K562 (cell line): ENCODE data around the gene EFCAB8. TPM values are rescaled to one million over a fixed set of nuclear protein-coding genes. Genes with fewer than 3 reads are reported as not detected.

ENCODE experiments used
- ATAC-seq: fragments of 200-7000 bp; cut with Tn5 transposase; 3 replicates; pipeline ENCODE4 v1.9.1; 2020; ENCODE audit warnings: moderate library complexity
- BruUV-seq: library from RNA; stranded (reverse); fragments of 400-500 nt; replicated peaks from 2 replicates; lab custom pipeline; 2021; lab: Mats Ljungman, UMichigan
- CTCF ChIA-PET: fragments of 300-600 bp; formaldehyde crosslinking; extraction: SDS; loops from one replicate; lab custom pipeline; 2021; ENCODE audit warnings: low intra/inter-chr PET ratio; lab: Yijun Ruan, JAX
- POLR2A ChIA-PET: fragments of 300-600, 350-650 bp; sonication (Branson Sonifier 250); formaldehyde crosslinking; extraction: SDS; loops from one replicate; lab custom pipeline; 2021; ENCODE audit warnings: antibody characterized with exemption, inconsistent platforms; lab: Yijun Ruan, JAX
- DNase-seq, 4 experiments: peaks; one replicate each; pipeline versions ENCODE4 v3.0.0 to v3.0.0-alpha.2; 2011 to 2018; ENCODE audit warnings: low spot score in 3 of 4, mixed read lengths in 3 of 4; ENCODE audit errors: extremely low read depth in 1 of 4
- FAIRE-seq: peaks from 2 replicates; lab custom pipeline; 2011; peaks lifted over from hg19 to GRCh38; lab: Jason Lieb, UNC
- H2AFZ ChIP-seq: 2 replicates; pipeline ENCODE4 v1.6.0; 2011; ENCODE audit warnings: low read depth, low read length, control low read depth, inconsistent platforms
- H3K27ac ChIP-seq: fragments of 200-600 bp; 3 replicates; pipeline ENCODE4 v1.8.0; 2011; ENCODE audit warnings: low read depth, mild to moderate bottlenecking, control low read depth, inconsistent platforms, low read length, moderate library complexity, mixed read lengths; ENCODE audit errors: extremely low read depth
- H3K27me3 ChIP-seq, 2 experiments: fragments of 300-600 bp in 1 of 2; 2 replicates in 1 of 2; 3 replicates in 1 of 2; pipeline versions ENCODE4 v1.6.0 to v1.8.0; 2011; ENCODE audit warnings: inconsistent platforms in 2 of 2, low read length in 2 of 2, mild to moderate bottlenecking in 1 of 2, mixed read lengths in 1 of 2, moderate library complexity in 1 of 2; ENCODE audit not compliant: control insufficient read depth in 2 of 2, insufficient read depth in 2 of 2
- H3K36me3 ChIP-seq: fragments of 300-600 bp; 3 replicates; pipeline ENCODE4 v1.8.0; 2011; ENCODE audit warnings: mild to moderate bottlenecking, low read length, inconsistent platforms; ENCODE audit not compliant: control insufficient read depth, insufficient read depth
- H3K4me1 ChIP-seq, 2 experiments: fragments of 200-600 bp in 1 of 2; replicated peaks in 1 of 2; 2 replicates in 1 of 2; 3 replicates in 1 of 2; pipeline versions ENCODE4 v1.5.1 to v1.8.0; 2011; ENCODE audit warnings: inconsistent platforms in 2 of 2, low read length in 2 of 2, mild to moderate bottlenecking in 1 of 2, mixed read lengths in 1 of 2, moderate library complexity in 1 of 2; ENCODE audit not compliant: control insufficient read depth in 2 of 2, insufficient read depth in 2 of 2
- H3K4me2 ChIP-seq: 2 replicates; pipeline ENCODE4 v1.6.1; 2011; ENCODE audit warnings: low read length, control low read depth, inconsistent platforms, mixed read lengths; ENCODE audit not compliant: insufficient read depth
- H3K4me3 ChIP-seq: fragments of 200-600 bp; sonication (generic), shearing (Covaris generic); 2 replicates; pipeline ENCODE4 v1.5.1; 2016; ENCODE audit warnings: control low read depth, inconsistent platforms
- H3K79me2 ChIP-seq: fragments of 200-600 bp; 3 replicates; pipeline ENCODE4 v1.8.0; 2011; ENCODE audit warnings: low read length, inconsistent platforms; ENCODE audit not compliant: control insufficient read depth, insufficient read depth
- H3K9ac ChIP-seq, 2 experiments: 2 replicates each; pipeline versions ENCODE4 v1.6.0 to v1.6.1; 2011; ENCODE audit warnings: low read depth in 2 of 2, low read length in 2 of 2, control low read depth in 1 of 2, inconsistent platforms in 1 of 2, mild to moderate bottlenecking in 1 of 2, mixed read lengths in 1 of 2; ENCODE audit not compliant: insufficient read depth in 1 of 2
- H3K9me1 ChIP-seq: one replicate; pipeline ENCODE4 v1.6.0; 2011; ENCODE audit warnings: inconsistent platforms, mild to moderate bottlenecking, low read length, moderate library complexity; ENCODE audit not compliant: control insufficient read depth, insufficient read depth
- H3K9me3 ChIP-seq: replicated peaks from 2 replicates; pipeline ENCODE4 v1.5.1; 2011; ENCODE audit warnings: low read depth, low read length, inconsistent platforms; ENCODE audit not compliant: control insufficient read depth, insufficient read depth
- H4K20me1 ChIP-seq: replicated peaks from 2 replicates; pipeline ENCODE4 v1.6.1; 2011; ENCODE audit warnings: low read length, inconsistent platforms, mixed read lengths; ENCODE audit not compliant: control insufficient read depth, insufficient read depth
- BRF2 ChIP-seq: IDR thresholded peaks from 3 replicates; pipeline ENCODE4 v1.6.1; 2011; ENCODE audit warnings: borderline replicate concordance, mild to moderate bottlenecking; ENCODE audit not compliant: insufficient read length, insufficient read depth
- FOS ChIP-seq: IDR thresholded peaks from 3 replicates; pipeline ENCODE4 v1.6.1; 2011; ENCODE audit not compliant: insufficient read length; ENCODE audit errors: extremely low read depth
- HEY1 ChIP-seq: fragments of 250-450 bp; sonication (Bioruptor Pico); IDR thresholded peaks from 2 replicates; pipeline ENCODE4 v1.5.0; 2020; ENCODE audit warnings: mild to moderate bottlenecking, moderate library complexity, borderline replicate concordance
- POLR2AphosphoS5 ChIP-seq: IDR thresholded peaks from 2 replicates; pipeline ENCODE4 v1.6.1; 2011; ENCODE audit warnings: mild to moderate bottlenecking, low read depth, low read length, moderate library complexity; ENCODE audit not compliant: control insufficient read depth, insufficient read depth
- SMARCA4 ChIP-seq: fragments of 450-650 bp; IDR thresholded peaks from 2 replicates; pipeline ENCODE4 v1.6.1; 2016
- WGBS: fragments of 100-300 bp; shearing (Covaris generic); methylation state at CpG from one replicate; pipeline ENCODE4 v1.1.6; 2016; ENCODE audit warnings: low coverage, mixed read lengths; ENCODE audit not compliant: insufficient coverage; ENCODE audit errors: missing lambda C conversion rate; 5-methylcytosine and 5-hydroxymethylcytosine counted together
- in situ Hi-C: fragments of 300-500 bp; cut with MboI; formaldehyde crosslinking; loops from 4 replicates; pipeline ENCODE4 v1.15.0; 2018; ENCODE audit warnings: inconsistent platforms, mixed read lengths
- intact Hi-C: fragments of 100-400 bp; cut with micrococcal nuclease; formaldehyde crosslinking; loops from 2 replicates; pipeline ENCODE4 v1.14.2; 2022
- polyA plus RNA-seq, 8 experiments: library from polyadenylated mRNA; depleted of rRNA in 4 of 8; stranded (reverse) in 5 of 8; unstranded in 3 of 8; fragments of >200 nt; fragmentation: Nextera tagmentation in 2 of 8; fragmentation: Illumina TruSeq in 1 of 8; extraction: Ambion mirVana in 2 of 8; extraction: Trizol in 1 of 8; gene quantifications; 2 replicates each; pipeline versions ENCODE4 v1.2.1 to v1.2.3, GENCODE V29; 2011 to 2014; ENCODE audit warnings: inconsistent platforms in 1 of 8, missing spikeins in 1 of 8
- total RNA-seq, 7 experiments: library from RNA; depleted of rRNA in 6 of 7; stranded (reverse); fragments of >200 nt in 6 of 7; fragmentation: Illumina TruSeq in 2 of 7; extraction: Trizol in 2 of 7; gene quantifications; 2 replicates each; pipeline versions ENCODE4 v1.2.1 to v1.2.3, GENCODE V29; 2011 to 2021; ENCODE audit warnings: low replicate concordance in 1 of 7
- TF ChIP-seq, protein P1 (sequence below): fragments of 250-450 bp; sonication (Bioruptor Pico); IDR thresholded peaks from 2 replicates; pipeline ENCODE4 v1.8.0; 2021; ENCODE audit warnings: moderate library complexity, mild to moderate bottlenecking, inconsistent platforms
- TF ChIP-seq, protein P2 (sequence below), 2 experiments: fragments of 450-650 bp in 1 of 2; sonication (generic) in 1 of 2; formaldehyde crosslinking in 1 of 2; IDR thresholded peaks in 1 of 2; conservative IDR thresholded peaks in 1 of 2; 2 replicates each; pipeline versions ENCODE4 v1.6.1 to v1.8.1; 2016 to 2023; ENCODE audit warnings: mild to moderate bottlenecking in 2 of 2, moderate library complexity in 2 of 2, inconsistent platforms in 1 of 2, missing genetic modification reagents in 1 of 2

Gene EFCAB8
- total and polyA plus RNA-seq, 9 of the 15 experiments (the other 6 are each of a cell fraction or from before 2014, with no cell fraction given): 0.03 to 0.18 (median 0.11) TPM; not detected in 6

DNA sequence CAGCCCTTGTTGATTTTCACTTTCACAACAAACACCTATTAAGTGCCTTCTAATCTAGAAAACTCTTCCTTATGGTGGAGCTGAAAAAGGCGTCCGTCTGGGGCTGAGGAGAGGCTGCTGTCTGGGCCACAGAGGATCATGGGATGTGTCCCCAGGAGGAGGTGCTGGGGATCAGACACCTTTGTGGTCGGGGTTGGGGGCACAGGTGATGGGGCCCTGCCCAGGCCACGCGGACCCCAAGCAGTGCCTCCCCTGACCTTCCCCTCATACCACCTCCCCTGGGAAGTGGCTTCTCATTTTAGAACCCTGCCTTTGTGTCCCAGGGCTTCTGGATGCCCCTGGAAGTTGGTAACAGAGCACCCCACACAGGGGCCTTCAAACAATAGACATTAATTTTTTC lies 104.5 kb downstream of the EFCAB8 start:
- CTCF ChIA-PET: no interaction called here
- TF ChIP-seq BRF2: no peak
- TF ChIP-seq HEY1 (CRISPR knock-in tag): no peak
- TF ChIP-seq, protein P1, sequence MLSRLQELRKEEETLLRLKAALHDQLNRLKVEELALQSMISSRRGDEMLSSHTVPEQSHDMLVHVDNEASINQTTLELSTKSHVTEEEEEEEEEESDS: no peak
- TF ChIP-seq POLR2AphosphoS5: no peak
- no peak for TF ChIP-seq SMARCA4
- TF ChIP-seq FOS: no peak
- TF ChIP-seq, protein P2, sequence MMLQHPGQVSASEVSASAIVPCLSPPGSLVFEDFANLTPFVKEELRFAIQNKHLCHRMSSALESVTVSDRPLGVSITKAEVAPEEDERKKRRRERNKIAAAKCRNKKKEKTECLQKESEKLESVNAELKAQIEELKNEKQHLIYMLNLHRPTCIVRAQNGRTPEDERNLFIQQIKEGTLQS (IDR thresholded peaks at IDR 0.05): no peak
- TF ChIP-seq, protein P2 (CRISPR knock-in tag; conservative IDR thresholded peaks at IDR 0.05): no peak
- TF ChIP-seq, all 486 proteins: peak for 0
- H3K4me3 ChIP-seq: no peak overlapping the region
- H3K79me2 ChIP-seq: no peaks in the 10 kb centered on the region
- no peak overlapping the region for H3K4me2 ChIP-seq
- POLR2A ChIA-PET: no interaction called here
- no peak overlapping the region for H3K27ac ChIP-seq
- in situ Hi-C loops: no loop called here
- H3K9me1 ChIP-seq: no peaks in the 10 kb centered on the region
- peaks cover 0 to 7% of the 10 kb centered on the region in 2 experiments; a peak in 2 of 5 replicates for H3K4me1 ChIP-seq
- H2AFZ ChIP-seq: no peak overlapping the region
- H3K27me3 ChIP-seq: peaks cover 35 to 64% of the 10 kb centered on the region in 2 experiments
- no peak for FAIRE-seq
- DNase-seq: peak in 1 of 4 experiments; percentile 3
- no peaks in the 10 kb centered on the region for H3K36me3 ChIP-seq
- BruUV-seq: no TSS peak
- H3K9ac ChIP-seq: no peak overlapping the region
- no peak for ATAC-seq
- no peaks in the 10 kb centered on the region for H3K9me3 ChIP-seq
- intact Hi-C loops: no loop called here
- peaks cover 7% of the 10 kb centered on the region; the same call in 1 of the 2 replicates for H4K20me1 ChIP-seq
- WGBS: 0% methylated on average over 4 of the region's 5 CpGs
